SK-N-SH (cell line): ENCODE measurements around the gene LRRC8D. TPM values are rescaled to one million over a fixed set of nuclear protein-coding genes. Genes with fewer than 3 reads are reported as not detected.

Source experiments
- CTCF ChIA-PET: fragments of 300-600, 350-600 bp; formaldehyde crosslinking; extraction: SDS; loops from one replicate; lab custom pipeline; 2021; lab: Yijun Ruan, JAX
- POLR2A ChIA-PET: fragments of 350-600 bp; sonication (Branson Sonifier 250); formaldehyde crosslinking; extraction: SDS; loops from one replicate; lab custom pipeline; 2020; ENCODE audit warnings: antibody characterized with exemption, inconsistent platforms; lab: Yijun Ruan, JAX
- DNase-seq: peaks from one replicate; pipeline ENCODE4 v3.0.0; 2012
- H2AFZ ChIP-seq: fragments of 200-600 bp; sonication (generic); 2 replicates; pipeline ENCODE4 v1.8.1; 2016; ENCODE audit warnings: antibody characterized with exemption, mild to moderate bottlenecking, low read depth
- H3F3A ChIP-seq: fragments of 200-600 bp; sonication (generic); replicated peaks from 2 replicates; pipeline ENCODE3; 2016; ENCODE audit warnings: antibody characterized with exemption, mild to moderate bottlenecking; ENCODE audit not compliant: insufficient read depth
- H3K27ac ChIP-seq, 2 experiments: fragments of 200-500 bp in 1 of 2; fragments of 200-600 bp in 1 of 2; sonication (Bioruptor generic) in 1 of 2; sonication (generic), shearing (Covaris generic) in 1 of 2; 2 replicates each; pipeline versions ENCODE4 v1.5.1 to v1.6.1; 2014 to 2016; ENCODE audit warnings: low read depth in 2 of 2, inconsistent platforms in 1 of 2, low read length in 1 of 2, mild to moderate bottlenecking in 1 of 2, mixed read lengths in 1 of 2
- H3K27me3 ChIP-seq: fragments of 200-600 bp; sonication (generic), shearing (Covaris generic); 2 replicates; pipeline ENCODE4 v1.6.1; 2016; ENCODE audit warnings: mixed run types; ENCODE audit not compliant: insufficient read depth
- H3K36me3 ChIP-seq, 2 experiments: fragments of 200-500 bp in 1 of 2; fragments of 200-600 bp in 1 of 2; sonication (Bioruptor generic) in 1 of 2; sonication (generic) in 1 of 2; replicated peaks in 1 of 2; 2 replicates each; pipeline versions ENCODE3 to v1.5.1; 2014 to 2016; ENCODE audit warnings: low read length in 1 of 2, mild to moderate bottlenecking in 1 of 2; ENCODE audit not compliant: insufficient read depth in 2 of 2, control insufficient read depth in 1 of 2
- H3K4me1 ChIP-seq, 2 experiments: fragments of 200-500 bp in 1 of 2; fragments of 200-600 bp in 1 of 2; sonication (Bioruptor generic) in 1 of 2; sonication (generic), shearing (Covaris generic) in 1 of 2; 2 replicates each; pipeline versions ENCODE4 v1.5.1 to v1.6.1; 2014 to 2016; ENCODE audit warnings: low read depth in 1 of 2, low read length in 1 of 2, mixed run types in 1 of 2; ENCODE audit not compliant: insufficient read depth in 2 of 2, control insufficient read depth in 1 of 2
- H3K4me2 ChIP-seq: fragments of 200-600 bp; sonication (generic), shearing (Covaris generic); 2 replicates; pipeline ENCODE4 v1.6.1; 2017; ENCODE audit warnings: mixed run types
- H3K4me3 ChIP-seq, 2 experiments: fragments of 200-500 bp in 1 of 2; fragments of 200-600 bp in 1 of 2; sonication (Bioruptor generic) in 1 of 2; sonication (generic), shearing (Covaris generic) in 1 of 2; 2 replicates each; pipeline versions ENCODE4 v1.5.1 to v1.8.1; 2014 to 2016; ENCODE audit warnings: low read depth in 2 of 2, inconsistent platforms in 1 of 2, low read length in 1 of 2, mild to moderate bottlenecking in 1 of 2, mixed read lengths in 1 of 2, moderate library complexity in 1 of 2
- H3K79me2 ChIP-seq: fragments of 200-600 bp; sonication (generic); 2 replicates; pipeline ENCODE4 v1.8.1; 2017; ENCODE audit warnings: mild to moderate bottlenecking; ENCODE audit not compliant: insufficient read depth
- H3K9ac ChIP-seq: fragments of 200-600 bp; sonication (generic); 2 replicates; pipeline ENCODE4 v1.6.1; 2017; ENCODE audit warnings: mixed run types
- H3K9me2 ChIP-seq: fragments of 200-600 bp; sonication (generic); 2 replicates; pipeline ENCODE4 v1.6.1; 2017; ENCODE audit warnings: mixed run types
- H3K9me3 ChIP-seq: fragments of 200-600 bp; sonication (generic); 2 replicates; pipeline ENCODE4 v1.6.1; 2017; ENCODE audit warnings: mixed run types, mild to moderate bottlenecking, moderate library complexity
- H4K20me1 ChIP-seq: fragments of 200-600 bp; sonication (generic); 2 replicates; pipeline ENCODE4 v1.6.1; 2017; ENCODE audit warnings: mild to moderate bottlenecking, mixed run types; ENCODE audit not compliant: insufficient read depth
- FOSL2 ChIP-seq: IDR thresholded peaks from 2 replicates; pipeline ENCODE4 v1.4.0; 2012; ENCODE audit warnings: low read depth, mild to moderate bottlenecking, moderate library complexity, borderline replicate concordance
- FOXM1 ChIP-seq: IDR thresholded peaks from 2 replicates; pipeline ENCODE4 v1.4.0; 2012; ENCODE audit warnings: low read depth, mild to moderate bottlenecking
- JUND ChIP-seq: IDR thresholded peaks from 2 replicates; pipeline ENCODE4 v1.4.0; 2012
- MEF2A ChIP-seq: IDR thresholded peaks from 2 replicates; pipeline ENCODE4 v1.4.0; 2012; ENCODE audit warnings: low read depth, borderline replicate concordance
- NRF1 ChIP-seq: IDR thresholded peaks from 2 replicates; pipeline ENCODE4 v1.6.1; 2012; ENCODE audit warnings: low read depth, mild to moderate bottlenecking, low read length
- POLR2AphosphoS5 ChIP-seq: IDR thresholded peaks from 2 replicates; pipeline ENCODE4 v1.6.1; 2012; ENCODE audit warnings: low read depth, low read length
- RCOR1 ChIP-seq: fragments of 150-350 bp; IDR thresholded peaks from 2 replicates; pipeline ENCODE4 v1.6.1; 2017; ENCODE audit warnings: antibody characterized with exemption, low read length
- TEAD4 ChIP-seq: IDR thresholded peaks from 2 replicates; pipeline ENCODE4 v1.4.0; 2012; ENCODE audit warnings: mild to moderate bottlenecking, borderline replicate concordance; ENCODE audit not compliant: insufficient read depth
- WGBS: methylation state at CpG from one replicate; pipeline ENCODE4 v1.1.6; 2017; ENCODE audit warnings: low lambda C conversion rate; 5-methylcytosine and 5-hydroxymethylcytosine counted together
- polyA plus RNA-seq, 3 experiments: library from polyadenylated mRNA; depleted of rRNA; stranded (reverse); fragments of >200 nt; gene quantifications; 2 replicates each; pipeline ENCODE4 v1.2.3, GENCODE V29; 2012
- TF ChIP-seq, protein P1 (sequence below): IDR thresholded peaks from 2 replicates; pipeline ENCODE4 v1.6.1; 2012; ENCODE audit warnings: mild to moderate bottlenecking, low read depth, low read length, moderate library complexity
- TF ChIP-seq, protein P2 (sequence below): fragments of 200-600 bp; sonication (generic); IDR thresholded peaks from 2 replicates; pipeline ENCODE4 v1.6.1; 2017; ENCODE audit warnings: antibody characterized with exemption, mild to moderate bottlenecking, moderate library complexity

The LRRC8D gene
- polyA plus RNA-seq, 1 of the 3 experiments (the other 2 are of a cell fraction), result 15.0 TPM

DNA sequence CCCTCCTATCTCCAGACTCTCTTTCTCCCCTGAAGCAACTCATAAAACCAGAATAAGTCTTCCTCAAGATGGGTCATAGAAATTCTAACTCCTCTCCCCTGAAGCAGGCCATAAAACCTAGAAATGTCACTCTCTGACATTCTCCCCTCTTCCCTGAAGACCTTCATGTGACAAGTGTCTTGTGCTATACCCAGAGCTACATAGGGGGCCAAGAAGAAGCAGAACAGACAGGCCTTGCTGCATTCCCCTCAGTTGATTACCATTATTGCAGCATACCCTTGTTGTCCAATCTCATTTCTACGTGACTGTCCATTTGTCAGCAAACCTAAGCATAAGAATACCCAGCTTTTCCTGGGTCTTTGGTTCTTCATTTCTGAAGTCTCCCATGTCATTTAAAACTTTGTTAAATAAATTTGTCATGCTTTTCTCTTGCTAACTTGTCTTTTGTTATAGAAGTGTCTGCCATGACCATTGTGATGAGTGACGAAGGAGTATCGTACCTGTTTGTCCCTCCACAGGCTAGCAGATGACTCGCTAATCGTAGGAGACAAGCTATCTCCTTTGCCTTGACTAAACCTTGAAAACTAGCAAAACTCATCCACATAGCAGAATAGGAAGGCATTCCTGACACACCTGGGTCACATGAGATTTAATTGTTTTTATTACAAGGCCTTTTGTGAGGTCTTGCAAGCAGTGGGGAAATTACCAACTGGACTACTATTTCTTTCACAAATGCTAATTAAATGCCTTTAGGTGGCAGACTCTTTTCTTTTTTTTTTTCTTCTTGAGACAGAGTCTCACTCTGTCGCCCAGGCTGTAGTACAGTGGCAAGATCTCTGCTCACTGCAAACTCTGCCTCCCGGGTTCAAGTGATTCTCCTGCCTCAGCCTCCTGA is 134.7 kb downstream of the LRRC8D start (continued):
- TF ChIP-seq, protein P1, sequence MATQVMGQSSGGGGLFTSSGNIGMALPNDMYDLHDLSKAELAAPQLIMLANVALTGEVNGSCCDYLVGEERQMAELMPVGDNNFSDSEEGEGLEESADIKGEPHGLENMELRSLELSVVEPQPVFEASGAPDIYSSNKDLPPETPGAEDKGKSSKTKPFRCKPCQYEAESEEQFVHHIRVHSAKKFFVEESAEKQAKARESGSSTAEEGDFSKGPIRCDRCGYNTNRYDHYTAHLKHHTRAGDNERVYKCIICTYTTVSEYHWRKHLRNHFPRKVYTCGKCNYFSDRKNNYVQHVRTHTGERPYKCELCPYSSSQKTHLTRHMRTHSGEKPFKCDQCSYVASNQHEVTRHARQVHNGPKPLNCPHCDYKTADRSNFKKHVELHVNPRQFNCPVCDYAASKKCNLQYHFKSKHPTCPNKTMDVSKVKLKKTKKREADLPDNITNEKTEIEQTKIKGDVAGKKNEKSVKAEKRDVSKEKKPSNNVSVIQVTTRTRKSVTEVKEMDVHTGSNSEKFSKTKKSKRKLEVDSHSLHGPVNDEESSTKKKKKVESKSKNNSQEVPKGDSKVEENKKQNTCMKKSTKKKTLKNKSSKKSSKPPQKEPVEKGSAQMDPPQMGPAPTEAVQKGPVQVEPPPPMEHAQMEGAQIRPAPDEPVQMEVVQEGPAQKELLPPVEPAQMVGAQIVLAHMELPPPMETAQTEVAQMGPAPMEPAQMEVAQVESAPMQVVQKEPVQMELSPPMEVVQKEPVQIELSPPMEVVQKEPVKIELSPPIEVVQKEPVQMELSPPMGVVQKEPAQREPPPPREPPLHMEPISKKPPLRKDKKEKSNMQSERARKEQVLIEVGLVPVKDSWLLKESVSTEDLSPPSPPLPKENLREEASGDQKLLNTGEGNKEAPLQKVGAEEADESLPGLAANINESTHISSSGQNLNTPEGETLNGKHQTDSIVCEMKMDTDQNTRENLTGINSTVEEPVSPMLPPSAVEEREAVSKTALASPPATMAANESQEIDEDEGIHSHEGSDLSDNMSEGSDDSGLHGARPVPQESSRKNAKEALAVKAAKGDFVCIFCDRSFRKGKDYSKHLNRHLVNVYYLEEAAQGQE, result no peak
- TF ChIP-seq TEAD4 (no peak), JUND (no peak), MEF2A (no peak)

DNA sequence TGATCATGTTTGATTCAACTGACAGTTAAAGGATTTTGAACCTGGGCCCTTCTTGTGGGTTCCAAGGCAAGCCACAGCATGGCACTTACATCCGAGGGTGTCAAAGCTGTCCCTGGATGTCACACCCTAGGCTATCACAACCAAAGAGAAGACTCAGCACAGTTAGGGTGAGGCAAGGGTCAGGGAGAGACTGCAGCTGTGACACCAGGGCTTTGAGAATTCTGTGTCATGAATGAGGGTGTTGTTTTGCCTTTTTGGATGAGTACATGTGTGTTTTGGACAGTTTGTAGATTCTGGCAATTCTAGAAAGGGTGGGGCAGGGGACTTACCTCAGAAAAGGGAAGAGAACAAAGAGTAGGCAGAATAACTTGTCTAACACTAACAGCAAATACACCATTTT is 136.3 kb downstream of the LRRC8D start:
- ChIA-PET POLR2A (no interaction called here), CTCF (interaction anchor here (0.9 to 1.7 kb wide), 2 partner anchors 30 to 114 kb away, joined by 4 read pairs; no protein-coding TSS in a partner anchor)
- TF ChIP-seq JUND (no peak), POLR2AphosphoS5 (no peak), RCOR1 (no peak), FOXM1 (no peak), NRF1 (no peak), FOSL2 (no peak)
- TF ChIP-seq, protein P2, sequence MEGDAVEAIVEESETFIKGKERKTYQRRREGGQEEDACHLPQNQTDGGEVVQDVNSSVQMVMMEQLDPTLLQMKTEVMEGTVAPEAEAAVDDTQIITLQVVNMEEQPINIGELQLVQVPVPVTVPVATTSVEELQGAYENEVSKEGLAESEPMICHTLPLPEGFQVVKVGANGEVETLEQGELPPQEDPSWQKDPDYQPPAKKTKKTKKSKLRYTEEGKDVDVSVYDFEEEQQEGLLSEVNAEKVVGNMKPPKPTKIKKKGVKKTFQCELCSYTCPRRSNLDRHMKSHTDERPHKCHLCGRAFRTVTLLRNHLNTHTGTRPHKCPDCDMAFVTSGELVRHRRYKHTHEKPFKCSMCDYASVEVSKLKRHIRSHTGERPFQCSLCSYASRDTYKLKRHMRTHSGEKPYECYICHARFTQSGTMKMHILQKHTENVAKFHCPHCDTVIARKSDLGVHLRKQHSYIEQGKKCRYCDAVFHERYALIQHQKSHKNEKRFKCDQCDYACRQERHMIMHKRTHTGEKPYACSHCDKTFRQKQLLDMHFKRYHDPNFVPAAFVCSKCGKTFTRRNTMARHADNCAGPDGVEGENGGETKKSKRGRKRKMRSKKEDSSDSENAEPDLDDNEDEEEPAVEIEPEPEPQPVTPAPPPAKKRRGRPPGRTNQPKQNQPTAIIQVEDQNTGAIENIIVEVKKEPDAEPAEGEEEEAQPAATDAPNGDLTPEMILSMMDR, result no peak
- Histone ChIP-seq H3K9me2 (no peaks in the 10 kb centered on the region), H3K36me3 (no peaks in the 10 kb centered on the region), H2AFZ (no peak overlapping the region), H3F3A (peaks cover 21% of the 10 kb centered on the region), H4K20me1 (no peaks in the 10 kb centered on the region), H3K79me2 (no peaks in the 10 kb centered on the region), H3K4me1 (peaks cover 0 to 15% of the 10 kb centered on the region in 2 experiments; a peak in 2 of 4 replicates), H3K4me3 (no peak overlapping the region), H3K27me3 (no peaks in the 10 kb centered on the region), H3K27ac (no peak overlapping the region), H3K9me3 (no peaks in the 10 kb centered on the region), H3K9ac (no peak overlapping the region), H3K4me2 (no peak overlapping the region)
- 83% methylated on average over 1 of the region's 1 CpG for WGBS
- DNase-seq, result no peak
